B cell (primary cell): ENCODE data around the gene CLECL1. TPM values are rescaled to one million over a fixed set of nuclear protein-coding genes. Genes with fewer than 3 reads are reported as not detected.

Source experiments
- ATAC-seq: fragments of 200-7000 bp; cut with Tn5 transposase; one replicate; pipeline ENCODE4 v1.10.0; 2021; ENCODE audit warnings: low read depth, mild to moderate bottlenecking, moderate number of reproducible peaks, moderate library complexity
- CTCF ChIA-PET: fragments of 350-600 bp; sonication (Branson Sonifier 250); formaldehyde crosslinking; loops from one replicate; lab custom pipeline; 2021; ENCODE audit warnings: antibody characterized with exemption, inconsistent platforms; lab: Charles Lee
- POLR2A ChIA-PET: fragments of 350-600 bp; sonication (Branson Sonifier 250); formaldehyde crosslinking; loops from one replicate; lab custom pipeline; 2021; ENCODE audit warnings: antibody characterized with exemption; lab: Charles Lee
- DNase-seq: peaks from one replicate; pipeline ENCODE4 v3.0.0; 2013
- H2AFZ ChIP-seq: 2 replicates; pipeline ENCODE4 v1.6.1; 2012; ENCODE audit warnings: mild to moderate bottlenecking, low read depth, low read length; ENCODE audit not compliant: insufficient read depth, poor library complexity, severe bottlenecking
- H3K27ac ChIP-seq, 2 donors: 1 replicate in 1 of 2; 2 replicates in 1 of 2; pipeline ENCODE4 v1.5.1; 2012 to 2013; ENCODE audit warnings: low read length in 2 of 2, mild to moderate bottlenecking in 2 of 2, moderate library complexity in 1 of 2
- H3K27me3 ChIP-seq, 4 experiments: fragments of 200-600 bp in 1 of 4; sonication (generic) in 1 of 4; replicated peaks in 1 of 4; 1 replicate in 2 of 4; 2 replicates in 2 of 4; pipeline versions ENCODE4 v1.6.1 to v1.7.0; 2013 to 2016; ENCODE audit warnings: low read length in 3 of 4, mild to moderate bottlenecking in 2 of 4, mixed read lengths in 1 of 4, moderate library complexity in 1 of 4; ENCODE audit not compliant: insufficient read depth in 4 of 4, control insufficient read depth in 3 of 4; ENCODE audit errors: control extremely low read depth in 1 of 4
- H3K36me3 ChIP-seq, 2 experiments: replicated peaks in 1 of 2; 1 replicate in 1 of 2; 2 replicates in 1 of 2; pipeline versions ENCODE4 v1.6.1 to v1.7.1; 2013; ENCODE audit warnings: low read length in 1 of 2; ENCODE audit not compliant: insufficient read depth in 2 of 2, control insufficient read depth in 1 of 2; ENCODE audit errors: control extremely low read depth in 1 of 2, extremely low read depth in 1 of 2
- H3K4me1 ChIP-seq, 2 donors: fragments of 200-600 bp in 1 of 2; sonication (generic) in 1 of 2; 1 replicate in 1 of 2; 2 replicates in 1 of 2; pipeline versions ENCODE4 v1.5.1 to v1.6.1; 2013 to 2017; ENCODE audit warnings: low read length in 2 of 2; ENCODE audit not compliant: control insufficient read depth in 2 of 2, insufficient read depth in 2 of 2
- H3K4me2 ChIP-seq: replicated peaks from 2 replicates; pipeline ENCODE3; 2012; ENCODE audit warnings: mild to moderate bottlenecking, low read depth, low read length; ENCODE audit not compliant: poor library complexity, severe bottlenecking
- H3K4me3 ChIP-seq, 5 experiments: fragments of 200-600 bp in 1 of 5; sonication (generic) in 1 of 5; 1 replicate in 3 of 5; 2 replicates in 2 of 5; pipeline versions ENCODE4 v1.5.1 to v1.7.0; 2011 to 2016; ENCODE audit warnings: low read length in 4 of 5, mild to moderate bottlenecking in 4 of 5, low read depth in 2 of 5, control low read depth in 1 of 5, moderate library complexity in 1 of 5; ENCODE audit not compliant: insufficient read depth in 1 of 5; ENCODE audit errors: control extremely low read depth in 1 of 5, extremely low read depth in 1 of 5
- H3K79me2 ChIP-seq: fragments of 200-600 bp; sonication (generic); one replicate; pipeline ENCODE4 v1.6.0; 2016; ENCODE audit warnings: low read length; ENCODE audit not compliant: control insufficient read depth, insufficient read depth
- H3K9ac ChIP-seq: fragments of 200-600 bp; sonication (generic); 2 replicates; pipeline ENCODE4 v1.6.1; 2017; ENCODE audit warnings: mild to moderate bottlenecking, low read length, moderate library complexity
- H3K9me3 ChIP-seq, 3 donors: one replicate each; pipeline versions ENCODE4 v1.6.1 to v1.7.1; 2013; ENCODE audit warnings: low read length in 2 of 3; ENCODE audit not compliant: control insufficient read depth in 2 of 3, insufficient read depth in 1 of 3; ENCODE audit errors: control extremely low read depth in 1 of 3
- H4K20me1 ChIP-seq: 2 replicates; pipeline ENCODE4 v1.6.0; 2012; ENCODE audit warnings: mild to moderate bottlenecking, low read length; ENCODE audit not compliant: insufficient read depth, control insufficient read depth, poor library complexity, severe bottlenecking
- H3K27ac Mint-ChIP-seq: one replicate; pipeline ENCODE4 v1.8.0; 2021; ENCODE audit warnings: mixed read lengths
- H3K27me3 Mint-ChIP-seq: one replicate; pipeline ENCODE4 v1.8.0; 2021; ENCODE audit warnings: mixed read lengths
- H3K4me1 Mint-ChIP-seq: one replicate; pipeline ENCODE4 v1.8.0; 2021; ENCODE audit warnings: mixed read lengths
- H3K4me3 Mint-ChIP-seq: one replicate; pipeline ENCODE4 v1.8.0; 2021; ENCODE audit warnings: mixed read lengths
- H3K9me3 Mint-ChIP-seq: one replicate; pipeline ENCODE4 v1.8.0; 2022; ENCODE audit warnings: mixed read lengths; ENCODE audit not compliant: insufficient read depth
- EZH2 ChIP-seq: IDR thresholded peaks from 2 replicates; pipeline ENCODE4 v1.6.1; 2012; ENCODE audit warnings: borderline replicate concordance, low read depth, mild to moderate bottlenecking, moderate library complexity, low read length; ENCODE audit not compliant: insufficient read depth, poor library complexity, severe bottlenecking
- WGBS: methylation state at CpG from one replicate; pipeline ENCODE4 v1.1.5; 2013; ENCODE audit warnings: missing lambda C conversion rate; ENCODE audit not compliant: insufficient coverage; 5-methylcytosine and 5-hydroxymethylcytosine counted together
- intact Hi-C: fragments of 100-400 bp; cut with micrococcal nuclease; formaldehyde crosslinking; loops from one replicate; pipeline ENCODE4 v1.10.0; 2022
- polyA plus RNA-seq: library from polyadenylated mRNA; depleted of rRNA; stranded (reverse); fragments of >200 nt; gene quantifications from 2 replicates; pipeline ENCODE4 v1.2.3, GENCODE V29; 2012
- total RNA-seq, 2 donors: library from RNA; stranded (reverse); fragments of 120-200 nt in 1 of 2; gene quantifications; 1 replicate in 1 of 2; 2 replicates in 1 of 2; pipeline versions ENCODE4 v1.2.3 to v1.2.4, GENCODE V29; 2013 to 2022
- TF ChIP-seq, protein P1 (sequence below): fragments of 200-600 bp; IDR thresholded peaks from one replicate; pipeline ENCODE4 v1.8.0; 2022; ENCODE audit warnings: antibody characterized with exemption, mild to moderate bottlenecking

CLECL1 gene
- total and polyA plus RNA-seq, 2 donors (not counting 1 experiment from before 2014, with no cell fraction given): 30.7 to 51.4 TPM

DNA sequence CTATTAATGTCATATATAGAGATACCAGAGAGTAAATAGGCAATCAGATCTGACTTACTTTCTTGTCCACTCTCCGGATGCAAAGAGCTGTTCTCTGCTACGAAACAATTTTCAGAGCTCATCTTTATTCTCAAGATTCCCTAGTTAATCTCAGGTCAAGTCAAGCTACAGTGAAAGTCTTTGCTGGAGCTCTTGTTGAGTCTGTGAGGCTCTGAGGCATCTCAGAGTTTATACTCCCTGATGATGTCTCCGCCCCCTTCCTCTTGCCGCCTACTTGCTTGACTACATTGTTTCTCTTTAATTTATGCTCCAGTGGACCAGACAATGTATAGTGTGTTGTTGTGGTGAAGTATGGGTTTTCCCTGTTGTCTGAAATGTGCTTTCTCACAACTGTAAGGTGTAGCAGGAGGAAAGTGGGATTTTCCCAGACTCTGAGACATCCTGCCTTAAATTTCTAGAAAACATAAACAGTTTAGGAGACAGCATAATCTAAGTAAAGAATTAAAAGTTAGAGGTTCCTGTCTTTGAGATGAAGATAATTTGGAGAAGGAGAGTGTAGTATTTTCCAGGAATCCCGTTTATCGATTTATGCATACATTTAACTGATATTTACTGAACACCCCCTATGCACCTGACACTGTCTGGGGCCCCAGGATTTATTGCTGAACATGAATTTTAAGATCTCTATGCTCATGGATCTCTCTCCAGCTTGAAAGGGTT lies 28.0 kb upstream of the CLECL1 start, which contains the start of gene CD69:
Gene CD69, minus strand, starts transcription at position 203 of the 720 bp plus-strand sequence. Its CDS starts 81 bp downstream, at position 122.
- ATAC-seq: peak; percentile 59
- H4K20me1 ChIP-seq: peaks cover 43% of the 10 kb centered on the region
- POLR2A ChIA-PET: interaction anchor here (1.5 to 1.6 kb wide), 2 partner anchors 10 to 113 kb away, joined by 6 to 8 read pairs; no protein-coding TSS in a partner anchor
- H3K9ac ChIP-seq: peak within 1 kb of the TSS; percentile 96
- Mint-ChIP-seq H3K27ac (peak within 1 kb of the TSS; percentile 99), H3K9me3 (no peaks in the 10 kb centered on the region), H3K4me1 (peaks cover 69% of the 10 kb centered on the region), H3K4me3 (peak within 1 kb of the TSS; percentile 96), H3K27me3 (no peaks in the 10 kb centered on the region)
- H3K27me3 ChIP-seq: no peaks in the 10 kb centered on the region
- peaks cover 58 to 63% of the 10 kb centered on the region in 2 donors for H3K4me1 ChIP-seq
- peak within 1 kb of the TSS; percentile 74 for H3K4me2 ChIP-seq
- no CpG with 5 or more reads among the region's 6 CpGs for WGBS
- intact Hi-C loops: loop anchor here (1.0 kb wide), 1 partner anchor 32 kb away; no protein-coding TSS in a partner anchor
- H3K27ac ChIP-seq: peak within 1 kb of the TSS; percentile 89 to 93
- TF ChIP-seq, protein P1, sequence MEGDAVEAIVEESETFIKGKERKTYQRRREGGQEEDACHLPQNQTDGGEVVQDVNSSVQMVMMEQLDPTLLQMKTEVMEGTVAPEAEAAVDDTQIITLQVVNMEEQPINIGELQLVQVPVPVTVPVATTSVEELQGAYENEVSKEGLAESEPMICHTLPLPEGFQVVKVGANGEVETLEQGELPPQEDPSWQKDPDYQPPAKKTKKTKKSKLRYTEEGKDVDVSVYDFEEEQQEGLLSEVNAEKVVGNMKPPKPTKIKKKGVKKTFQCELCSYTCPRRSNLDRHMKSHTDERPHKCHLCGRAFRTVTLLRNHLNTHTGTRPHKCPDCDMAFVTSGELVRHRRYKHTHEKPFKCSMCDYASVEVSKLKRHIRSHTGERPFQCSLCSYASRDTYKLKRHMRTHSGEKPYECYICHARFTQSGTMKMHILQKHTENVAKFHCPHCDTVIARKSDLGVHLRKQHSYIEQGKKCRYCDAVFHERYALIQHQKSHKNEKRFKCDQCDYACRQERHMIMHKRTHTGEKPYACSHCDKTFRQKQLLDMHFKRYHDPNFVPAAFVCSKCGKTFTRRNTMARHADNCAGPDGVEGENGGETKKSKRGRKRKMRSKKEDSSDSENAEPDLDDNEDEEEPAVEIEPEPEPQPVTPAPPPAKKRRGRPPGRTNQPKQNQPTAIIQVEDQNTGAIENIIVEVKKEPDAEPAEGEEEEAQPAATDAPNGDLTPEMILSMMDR: no peak
- no peak for TF ChIP-seq EZH2
- peak within 1 kb of the TSS; percentile 46 to 100 (median 75) for H3K4me3 ChIP-seq
- peaks cover 53% of the 10 kb centered on the region for H3K79me2 ChIP-seq
- no peak within 1 kb of the TSS for H2AFZ ChIP-seq
- peak; percentile 95 for DNase-seq
- CTCF ChIA-PET: interaction anchor here (1.1 to 21.1 kb wide), 8 partner anchors 10 to 53 kb away, joined by 3 to 629 read pairs (median 3); no protein-coding TSS in a partner anchor
- no peaks in the 10 kb centered on the region for H3K9me3 ChIP-seq
- H3K36me3 ChIP-seq: peaks cover 6 to 10% of the 10 kb centered on the region in 2 experiments
